ENCODE data around the gene MAFG.

Gene MAFG

GRCh38 chr17:81904600-81905423, 22.7 kb downstream of the MAFG start:
- Histone ChIP-seq H3K4me2 (peak overlapping the region; percentile 76), H3K9me3 (no peaks in the 10 kb centered on the region), H3K4me1 (peaks cover 58% of the 10 kb centered on the region), H4K20me1 (peaks cover 81% of the 10 kb centered on the region), H3K27me3 (peaks cover 43% of the 10 kb centered on the region), H3K9ac (peak overlapping the region; percentile 14; the same call in 1 of the 2 replicates), H3K4me3 (no peak overlapping the region), H3K27ac (no peak overlapping the region), H3K36me3 (peaks cover 86% of the 10 kb centered on the region)
- TF ChIP-seq Cebpa-rat (IDR thresholded peaks at IDR 0.05), result no peak

GRCh38 chr17:81903896-81904599, 23.5 kb downstream of the MAFG start:
- no peak for TF ChIP-seq Cebpa-rat (IDR thresholded peaks at IDR 0.05)
- Histone ChIP-seq H3K4me3 (no peak overlapping the region), H3K4me1 (peaks cover 50% of the 10 kb centered on the region), H3K36me3 (peaks cover 88% of the 10 kb centered on the region), H3K4me2 (peak overlapping the region; percentile 76), H3K27ac (no peak overlapping the region), H3K9me3 (no peaks in the 10 kb centered on the region), H3K9ac (no peak overlapping the region), H3K27me3 (peaks cover 43% of the 10 kb centered on the region), H4K20me1 (peaks cover 82% of the 10 kb centered on the region)

GRCh38 chr17:81903415-81903831, 24.1 kb downstream of the MAFG start:
- TF ChIP-seq Cebpa-rat (IDR thresholded peaks at IDR 0.05), result no peak
- H3K27ac ChIP-seq, result no peak overlapping the region
- peaks cover 43% of the 10 kb centered on the region for H3K27me3 ChIP-seq
- H3K4me2 ChIP-seq, result no peak overlapping the region
- H3K9ac ChIP-seq, result no peak overlapping the region
- no peaks in the 10 kb centered on the region for H3K9me3 ChIP-seq
- peaks cover 86% of the 10 kb centered on the region for H4K20me1 ChIP-seq
- peaks cover 48% of the 10 kb centered on the region for H3K4me1 ChIP-seq
- H3K36me3 ChIP-seq, result peaks cover 88% of the 10 kb centered on the region
- no peak overlapping the region for H3K4me3 ChIP-seq

- no peaks in the 10 kb centered on the region for H3K9me3 ChIP-seq
- H3K4me3 ChIP-seq, result no peak overlapping the region
- peaks cover 42% of the 10 kb centered on the region for H3K4me1 ChIP-seq
- no peak for TF ChIP-seq Cebpa-rat (IDR thresholded peaks at IDR 0.05)
- peaks cover 88% of the 10 kb centered on the region for H3K36me3 ChIP-seq
- peaks cover 43% of the 10 kb centered on the region for H3K27me3 ChIP-seq
- no peak overlapping the region for H3K9ac ChIP-seq
- H4K20me1 ChIP-seq, result peaks cover 86% of the 10 kb centered on the region
- H3K4me2 ChIP-seq, result peak overlapping the region; percentile 34; the same call in 1 of the 2 replicates
- no peak overlapping the region for H3K27ac ChIP-seq
Measured at GRCh38 chr17:81902653-81903414, 24.7 kb downstream of the MAFG start.

DNA sequence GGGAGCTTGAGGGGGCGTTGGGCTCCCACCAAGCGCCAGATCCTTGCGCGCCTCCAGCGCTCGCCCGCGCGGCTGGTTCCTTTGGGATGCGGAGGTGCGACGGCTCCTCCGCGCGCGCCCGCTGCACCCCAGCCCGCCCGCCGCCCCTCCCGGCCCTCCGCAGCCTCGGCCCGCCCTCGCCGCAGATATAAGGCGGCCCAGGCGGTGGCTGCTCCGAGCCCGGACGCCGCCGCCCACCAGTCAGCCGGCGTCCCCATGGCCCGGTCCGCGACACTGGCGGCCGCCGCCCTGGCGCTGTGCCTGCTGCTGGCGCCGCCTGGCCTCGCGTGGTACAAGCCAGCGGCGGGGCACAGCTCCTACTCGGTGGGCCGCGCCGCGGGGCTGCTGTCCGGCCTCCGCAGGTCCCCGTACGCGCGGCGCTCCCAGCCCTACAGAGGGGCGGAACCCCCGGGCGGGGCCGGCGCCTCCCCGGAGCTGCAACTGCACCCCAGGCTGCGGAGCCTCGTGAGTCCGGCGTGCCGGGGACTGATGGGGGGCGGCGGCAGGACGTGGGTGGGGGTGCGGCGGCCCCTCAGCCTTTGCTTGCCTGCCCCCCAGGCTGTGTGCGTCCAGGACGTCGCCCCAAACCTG, 25.4 kb downstream of the MAFG start, which contains the start of gene NPB:
Gene NPB (plus strand): TSS at position 216 of the 630 bp plus-strand sequence. CDS start 40 bp downstream, at position 256.
- Histone ChIP-seq H3K9me3 (no peaks in the 10 kb centered on the region), H3K9ac (no peak within 1 kb of the TSS), H3K27ac (no peak within 1 kb of the TSS), H3K4me3 (no peak within 1 kb of the TSS), H3K27me3 (peaks cover 43% of the 10 kb centered on the region), H4K20me1 (peaks cover 87% of the 10 kb centered on the region), H3K4me1 (peaks cover 38% of the 10 kb centered on the region), H3K36me3 (peaks cover 88% of the 10 kb centered on the region), H3K4me2 (peak within 1 kb of the TSS; percentile 34; the same call in 1 of the 2 replicates)
- TF ChIP-seq Cebpa-rat (IDR thresholded peaks at IDR 0.05), result no peak

- Histone ChIP-seq H4K20me1 (peaks cover 87% of the 10 kb centered on the region), H3K36me3 (peaks cover 88% of the 10 kb centered on the region), H3K27ac (no peak overlapping the region), H3K9me3 (no peaks in the 10 kb centered on the region), H3K9ac (no peak overlapping the region), H3K4me3 (no peak overlapping the region), H3K27me3 (peaks cover 43% of the 10 kb centered on the region), H3K4me2 (no peak overlapping the region), H3K4me1 (peaks cover 38% of the 10 kb centered on the region)
- no peak for TF ChIP-seq Cebpa-rat (IDR thresholded peaks at IDR 0.05)
Measured at GRCh38 chr17:81901167-81902022, 26.1 kb downstream of the MAFG start.

DNA sequence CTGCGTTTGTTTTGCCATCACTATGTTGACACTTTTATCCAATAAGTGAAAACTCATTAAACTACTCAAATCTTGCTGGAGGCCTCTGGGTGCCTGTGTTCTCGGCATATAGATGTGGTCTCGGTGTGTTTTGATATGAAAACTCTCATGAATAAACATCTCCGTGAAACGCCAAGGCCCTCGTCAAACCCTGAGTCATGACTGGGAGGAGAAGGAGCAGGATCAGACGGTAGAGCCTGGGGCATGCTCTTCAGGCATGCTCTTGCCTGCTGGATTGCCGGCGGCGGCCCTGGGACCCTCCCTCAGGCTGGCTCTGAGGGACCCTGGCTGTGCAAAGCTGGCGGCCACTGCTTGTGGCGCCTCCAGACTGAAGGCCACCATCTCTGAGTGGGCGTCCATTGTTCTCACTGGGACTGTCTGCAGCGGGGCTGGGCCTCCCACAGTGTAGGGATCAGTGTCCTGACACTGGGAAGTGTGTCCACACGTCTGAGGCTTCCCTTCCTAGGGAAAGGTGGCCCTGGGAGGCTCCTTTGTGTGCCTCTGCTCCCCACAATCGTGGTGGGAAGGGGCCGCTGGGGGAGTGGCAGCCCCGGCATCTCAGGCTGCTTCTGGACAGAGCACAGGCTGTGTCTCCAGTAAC, 27.2 kb downstream of the MAFG start:
- peaks cover 33% of the 10 kb centered on the region for H3K4me1 ChIP-seq
- H4K20me1 ChIP-seq, result peaks cover 76% of the 10 kb centered on the region
- H3K4me3 ChIP-seq, result no peak overlapping the region

DNA sequence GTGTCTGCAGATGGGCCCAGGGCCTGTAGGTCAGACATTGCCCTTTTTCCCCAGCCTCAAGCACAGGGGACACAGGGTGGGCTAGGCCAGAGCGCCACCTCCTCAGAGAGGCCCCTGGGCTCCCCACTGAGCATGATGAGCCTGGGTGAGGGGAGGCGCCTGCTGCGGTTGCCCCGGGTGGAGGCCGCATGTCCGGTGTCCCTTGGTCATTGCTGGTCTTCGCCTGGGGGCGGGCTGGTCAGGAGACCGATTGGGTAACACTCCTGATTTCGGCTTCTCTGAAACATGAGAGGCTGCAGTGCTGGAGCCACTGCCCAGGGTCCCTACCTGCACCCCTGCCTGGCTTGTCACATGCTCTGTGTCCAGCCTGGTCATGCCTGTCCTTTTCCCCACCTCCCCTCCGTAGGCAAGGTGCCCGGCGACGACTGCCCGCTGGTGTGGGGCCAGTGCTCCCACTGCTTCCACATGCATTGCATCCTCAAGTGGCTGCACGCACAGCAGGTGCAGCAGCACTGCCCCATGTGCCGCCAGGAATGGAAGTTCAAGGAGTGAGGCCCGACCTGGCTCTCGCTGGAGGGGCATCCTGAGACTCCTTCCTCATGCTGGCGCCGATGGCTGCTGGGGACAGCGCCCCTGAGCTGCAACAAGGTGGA, 27.9 kb downstream of the MAFG start:
- H4K20me1 ChIP-seq, result peaks cover 72% of the 10 kb centered on the region
- H3K4me3 ChIP-seq, result no peak overlapping the region
- peaks cover 90% of the 10 kb centered on the region for H3K36me3 ChIP-seq
- no peaks in the 10 kb centered on the region for H3K9me3 ChIP-seq
- peaks cover 28% of the 10 kb centered on the region for H3K4me1 ChIP-seq
- H3K27me3 ChIP-seq, result peaks cover 43% of the 10 kb centered on the region
- no peak for TF ChIP-seq Cebpa-rat (IDR thresholded peaks at IDR 0.05)
- H3K4me2 ChIP-seq, result no peak overlapping the region
- H3K27ac ChIP-seq, result no peak overlapping the region
- no peak overlapping the region for H3K9ac ChIP-seq

More for the DNA sequence above, 27.2 kb downstream of the MAFG start:
- H3K9ac ChIP-seq, result no peak overlapping the region
- H3K27ac ChIP-seq, result no peak overlapping the region
- H3K4me2 ChIP-seq, result no peak overlapping the region
- no peaks in the 10 kb centered on the region for H3K9me3 ChIP-seq
- H3K27me3 ChIP-seq, result peaks cover 43% of the 10 kb centered on the region
- no peak for TF ChIP-seq Cebpa-rat (IDR thresholded peaks at IDR 0.05)
- peaks cover 88% of the 10 kb centered on the region for H3K36me3 ChIP-seq
